K562 (cell line): ENCODE results near the gene SETX. TPM values are rescaled to one million over a fixed set of nuclear protein-coding genes. Genes with fewer than 3 reads are reported as not detected.

Source experiments
- ATAC-seq: fragments of 200-7000 bp; cut with Tn5 transposase; 3 replicates; pipeline ENCODE4 v1.9.1; 2020; ENCODE audit warnings: moderate library complexity
- BruUV-seq: library from RNA; stranded (reverse); fragments of 400-500 nt; replicated peaks from 2 replicates; lab custom pipeline; 2021; lab: Mats Ljungman, UMichigan
- CTCF ChIA-PET: fragments of 300-600 bp; formaldehyde crosslinking; extraction: SDS; loops from one replicate; lab custom pipeline; 2021; ENCODE audit warnings: low intra/inter-chr PET ratio; lab: Yijun Ruan, JAX
- POLR2A ChIA-PET: fragments of 300-600, 350-650 bp; sonication (Branson Sonifier 250); formaldehyde crosslinking; extraction: SDS; loops from one replicate; lab custom pipeline; 2021; ENCODE audit warnings: antibody characterized with exemption, inconsistent platforms; lab: Yijun Ruan, JAX
- DNase-seq, 4 experiments: peaks; one replicate each; pipeline versions ENCODE4 v3.0.0 to v3.0.0-alpha.2; 2011 to 2018; ENCODE audit warnings: low spot score in 3 of 4, mixed read lengths in 3 of 4; ENCODE audit errors: extremely low read depth in 1 of 4
- FAIRE-seq: peaks from 2 replicates; lab custom pipeline; 2011; peaks lifted over from hg19 to GRCh38; lab: Jason Lieb, UNC
- H2AFZ ChIP-seq: 2 replicates; pipeline ENCODE4 v1.6.0; 2011; ENCODE audit warnings: low read depth, low read length, control low read depth, inconsistent platforms
- H3K27ac ChIP-seq: fragments of 200-600 bp; 3 replicates; pipeline ENCODE4 v1.8.0; 2011; ENCODE audit warnings: low read depth, mild to moderate bottlenecking, control low read depth, inconsistent platforms, low read length, moderate library complexity, mixed read lengths; ENCODE audit errors: extremely low read depth
- H3K27me3 ChIP-seq, 2 experiments: fragments of 300-600 bp in 1 of 2; 2 replicates in 1 of 2; 3 replicates in 1 of 2; pipeline versions ENCODE4 v1.6.0 to v1.8.0; 2011; ENCODE audit warnings: inconsistent platforms in 2 of 2, low read length in 2 of 2, mild to moderate bottlenecking in 1 of 2, mixed read lengths in 1 of 2, moderate library complexity in 1 of 2; ENCODE audit not compliant: control insufficient read depth in 2 of 2, insufficient read depth in 2 of 2
- H3K36me3 ChIP-seq: fragments of 300-600 bp; 3 replicates; pipeline ENCODE4 v1.8.0; 2011; ENCODE audit warnings: mild to moderate bottlenecking, low read length, inconsistent platforms; ENCODE audit not compliant: control insufficient read depth, insufficient read depth
- H3K4me1 ChIP-seq, 2 experiments: fragments of 200-600 bp in 1 of 2; replicated peaks in 1 of 2; 2 replicates in 1 of 2; 3 replicates in 1 of 2; pipeline versions ENCODE4 v1.5.1 to v1.8.0; 2011; ENCODE audit warnings: inconsistent platforms in 2 of 2, low read length in 2 of 2, mild to moderate bottlenecking in 1 of 2, mixed read lengths in 1 of 2, moderate library complexity in 1 of 2; ENCODE audit not compliant: control insufficient read depth in 2 of 2, insufficient read depth in 2 of 2
- H3K4me2 ChIP-seq: 2 replicates; pipeline ENCODE4 v1.6.1; 2011; ENCODE audit warnings: low read length, control low read depth, inconsistent platforms, mixed read lengths; ENCODE audit not compliant: insufficient read depth
- H3K4me3 ChIP-seq: fragments of 200-600 bp; sonication (generic), shearing (Covaris generic); 2 replicates; pipeline ENCODE4 v1.5.1; 2016; ENCODE audit warnings: control low read depth, inconsistent platforms
- H3K79me2 ChIP-seq: fragments of 200-600 bp; 3 replicates; pipeline ENCODE4 v1.8.0; 2011; ENCODE audit warnings: low read length, inconsistent platforms; ENCODE audit not compliant: control insufficient read depth, insufficient read depth
- H3K9ac ChIP-seq, 2 experiments: 2 replicates each; pipeline versions ENCODE4 v1.6.0 to v1.6.1; 2011; ENCODE audit warnings: low read depth in 2 of 2, low read length in 2 of 2, control low read depth in 1 of 2, inconsistent platforms in 1 of 2, mild to moderate bottlenecking in 1 of 2, mixed read lengths in 1 of 2; ENCODE audit not compliant: insufficient read depth in 1 of 2
- H3K9me1 ChIP-seq: one replicate; pipeline ENCODE4 v1.6.0; 2011; ENCODE audit warnings: inconsistent platforms, mild to moderate bottlenecking, low read length, moderate library complexity; ENCODE audit not compliant: control insufficient read depth, insufficient read depth
- H3K9me3 ChIP-seq: replicated peaks from 2 replicates; pipeline ENCODE4 v1.5.1; 2011; ENCODE audit warnings: low read depth, low read length, inconsistent platforms; ENCODE audit not compliant: control insufficient read depth, insufficient read depth
- H4K20me1 ChIP-seq: replicated peaks from 2 replicates; pipeline ENCODE4 v1.6.1; 2011; ENCODE audit warnings: low read length, inconsistent platforms, mixed read lengths; ENCODE audit not compliant: control insufficient read depth, insufficient read depth
- ARID3A ChIP-seq: IDR thresholded peaks from 2 replicates; pipeline ENCODE4 v1.6.1; 2012; ENCODE audit warnings: low read depth, low read length, improper control_type of control experiment, borderline replicate concordance
- ARNT ChIP-seq, 2 experiments: fragments of 450-650 bp; IDR thresholded peaks; 2 replicates each; pipeline ENCODE4 v1.6.1; 2016; ENCODE audit warnings: mild to moderate bottlenecking in 1 of 2
- ATF6 ChIP-seq: sonication (generic); formaldehyde crosslinking; IDR thresholded peaks from 2 replicates; pipeline ENCODE4 v1.4.0; 2020; ENCODE audit warnings: mild to moderate bottlenecking, missing genetic modification reagents
- BRCA1 ChIP-seq, 2 experiments: fragments of 450-650 bp in 1 of 2; sonication (generic) in 1 of 2; formaldehyde crosslinking in 1 of 2; IDR thresholded peaks; 2 replicates each; pipeline versions ENCODE4 v1.5.0 to v1.6.1; 2017 to 2020; ENCODE audit warnings: mild to moderate bottlenecking in 1 of 2, missing genetic modification reagents in 1 of 2
- CBFB ChIP-seq: sonication (generic); formaldehyde crosslinking; IDR thresholded peaks from 2 replicates; pipeline ENCODE4 v1.4.0; 2020; ENCODE audit warnings: mild to moderate bottlenecking, missing genetic modification reagents
- DNMT1 ChIP-seq: fragments of 450-650 bp; IDR thresholded peaks from 2 replicates; pipeline ENCODE4 v1.6.1; 2016; ENCODE audit warnings: antibody characterized with exemption, mild to moderate bottlenecking
- GATAD2A ChIP-seq: fragments of 450-650 bp; IDR thresholded peaks from 2 replicates; pipeline ENCODE4 v1.6.1; 2017
- LCOR ChIP-seq: sonication (generic); formaldehyde crosslinking; IDR thresholded peaks from 2 replicates; pipeline ENCODE4 v1.8.0; 2022; ENCODE audit warnings: mild to moderate bottlenecking, missing genetic modification reagents
- MLX ChIP-seq, 2 experiments: fragments of 450-650 bp in 1 of 2; sonication (generic) in 1 of 2; formaldehyde crosslinking; conservative IDR thresholded peaks; 2 replicates each; pipeline versions ENCODE4 v1.4.0 to v1.8.1; 2020 to 2022; ENCODE audit warnings: mild to moderate bottlenecking in 1 of 2, missing genetic modification reagents in 1 of 2
- PCBP2 ChIP-seq: fragments of 200-400 bp; formaldehyde crosslinking; IDR thresholded peaks from 2 replicates; pipeline ENCODE4 v1.6.1; 2018; ENCODE audit warnings: low read length, low read depth, mild to moderate bottlenecking, moderate library complexity; ENCODE audit not compliant: poor library complexity, severe bottlenecking
- RBM14 ChIP-seq: fragments of 200-400 bp; formaldehyde crosslinking; IDR thresholded peaks from 2 replicates; pipeline ENCODE4 v1.6.1; 2018; ENCODE audit warnings: low read depth, mild to moderate bottlenecking, low read length, moderate library complexity, borderline replicate concordance; ENCODE audit not compliant: insufficient read depth
- RBM39 ChIP-seq: fragments of 200-400 bp; formaldehyde crosslinking; optimal IDR thresholded peaks from 2 replicates; pipeline ENCODE3; 2018; ENCODE audit warnings: low read depth, low read length
- RCOR1 ChIP-seq, 2 experiments: IDR thresholded peaks; 2 replicates each; pipeline ENCODE4 v1.6.1; 2012; ENCODE audit warnings: low read depth in 2 of 2, low read length in 2 of 2, borderline replicate concordance in 1 of 2, improper control_type of control experiment in 1 of 2
- ZBTB1 ChIP-seq: sonication (generic); formaldehyde crosslinking; IDR thresholded peaks from 2 replicates; pipeline ENCODE4 v1.8.1; 2023; ENCODE audit warnings: missing genetic modification reagents, low read depth, mild to moderate bottlenecking, borderline replicate concordance
- ZNF280A ChIP-seq: fragments of 450-650 bp; IDR thresholded peaks from 2 replicates; pipeline ENCODE4 v1.6.1; 2018; ENCODE audit warnings: mild to moderate bottlenecking, low read depth; ENCODE audit not compliant: partially characterized antibody
- ZNF311 ChIP-seq: fragments of 250-450 bp; sonication (Bioruptor Pico); IDR thresholded peaks from 2 replicates; pipeline ENCODE4 v1.4.0; 2020; ENCODE audit warnings: mild to moderate bottlenecking, moderate library complexity
- ZSCAN29 ChIP-seq: fragments of 450-650 bp; IDR thresholded peaks from 2 replicates; pipeline ENCODE4 v1.6.1; 2017
- WGBS: fragments of 100-300 bp; shearing (Covaris generic); methylation state at CpG from one replicate; pipeline ENCODE4 v1.1.6; 2016; ENCODE audit warnings: low coverage, mixed read lengths; ENCODE audit not compliant: insufficient coverage; ENCODE audit errors: missing lambda C conversion rate; 5-methylcytosine and 5-hydroxymethylcytosine counted together
- in situ Hi-C: fragments of 300-500 bp; cut with MboI; formaldehyde crosslinking; loops from 4 replicates; pipeline ENCODE4 v1.15.0; 2018; ENCODE audit warnings: inconsistent platforms, mixed read lengths
- intact Hi-C: fragments of 100-400 bp; cut with micrococcal nuclease; formaldehyde crosslinking; loops from 2 replicates; pipeline ENCODE4 v1.14.2; 2022
- polyA plus RNA-seq, 8 experiments: library from polyadenylated mRNA; depleted of rRNA in 4 of 8; stranded (reverse) in 5 of 8; unstranded in 3 of 8; fragments of >200 nt; fragmentation: Nextera tagmentation in 2 of 8; fragmentation: Illumina TruSeq in 1 of 8; extraction: Ambion mirVana in 2 of 8; extraction: Trizol in 1 of 8; gene quantifications; 2 replicates each; pipeline versions ENCODE4 v1.2.1 to v1.2.3, GENCODE V29; 2011 to 2014; ENCODE audit warnings: inconsistent platforms in 1 of 8, missing spikeins in 1 of 8
- total RNA-seq, 7 experiments: library from RNA; depleted of rRNA in 6 of 7; stranded (reverse); fragments of >200 nt in 6 of 7; fragmentation: Illumina TruSeq in 2 of 7; extraction: Trizol in 2 of 7; gene quantifications; 2 replicates each; pipeline versions ENCODE4 v1.2.1 to v1.2.3, GENCODE V29; 2011 to 2021; ENCODE audit warnings: low replicate concordance in 1 of 7

Gene SETX
- total and polyA plus RNA-seq, 9 of the 15 experiments (the other 6 are each of a cell fraction or from before 2014, with no cell fraction given): 8.7 to 45.7 (median 28.7) TPM

GRCh38 chr9:132381966-132382541 is 27.3 kb upstream of the SETX start:
- Histone ChIP-seq H3K4me1 (no peaks in the 10 kb centered on the region), H3K9ac (no peak overlapping the region), H2AFZ (no peak overlapping the region), H3K27ac (no peak overlapping the region), H3K36me3 (peaks cover 74% of the 10 kb centered on the region), H3K4me2 (no peak overlapping the region), H3K9me1 (no peaks in the 10 kb centered on the region), H4K20me1 (no peaks in the 10 kb centered on the region), H3K79me2 (no peaks in the 10 kb centered on the region), H3K4me3 (no peak overlapping the region), H3K27me3 (no peaks in the 10 kb centered on the region), H3K9me3 (0 out of 2 replicates have a peak, but pooled peaks cover 1% of the 10 kb centered on the region)
- WGBS: 90% methylated on average over 9 of the region's 9 CpGs
- intact Hi-C loops (no loop called here), in situ Hi-C loops (no loop called here)
- FAIRE-seq (no peak), DNase-seq (no peak), ATAC-seq (no peak)
- no TSS peak for BruUV-seq
- CTCF ChIA-PET: no interaction called here
- POLR2A ChIA-PET: interaction anchor here (0.6 to 1.1 kb wide), 4 partner anchors 10 to 58 kb away, joined by 3 read pairs; no protein-coding TSS in a partner anchor
- TF ChIP-seq ATF6 (no peak), RBM14 (no peak), PCBP2 (no peak), BRCA1 (IDR thresholded peaks at IDR 0.05) (no peak), BRCA1 (CRISPR knock-in tag; IDR thresholded peaks at IDR 0.05) (no peak), LCOR (no peak), CBFB (no peak), RBM39 (no peak), GATAD2A (no peak), ARID3A (no peak), ZBTB1 (no peak), RCOR1 (IDR thresholded peaks at IDR 0.05; ENCODE audit: borderline replicate concordance in 1 of 2, low read depth in 2 of 2, low read length in 2 of 2) (no peak), ZNF311 (CRISPR knock-in tag) (no peak), ARNT (IDR thresholded peaks at IDR 0.05) (no peak), DNMT1 (no peak), ZSCAN29 (no peak), ZNF280A (no peak), MLX (CRISPR knock-in tag; conservative IDR thresholded peaks at IDR 0.05) (no peak)
